CD4-positive, alpha-beta T cell treated with Interleukin-17A for 4 hours (primary cell): Measurements from ENCODE around the gene CLEC16A.

Experiments
- DNase-seq: peaks from one replicate; pipeline ENCODE4 v3.0.0-alpha.2; 2020; ENCODE audit warnings: mixed read lengths

CLEC16A gene

GRCh38 chr16:11066261-11066870, 122.0 kb downstream of the CLEC16A start:
- DNase-seq, result no peak

GRCh38 chr16:11067266-11067665, 122.9 kb downstream of the CLEC16A start:
- DNase-seq, result no peak

GRCh38 chr16:11067697-11068141, 123.4 kb downstream of the CLEC16A start:
- DNase-seq, result no peak

- no peak for DNase-seq
These were observed 127.5 kb downstream of the CLEC16A start for GRCh38 chr16:11071829-11072228.

DNA sequence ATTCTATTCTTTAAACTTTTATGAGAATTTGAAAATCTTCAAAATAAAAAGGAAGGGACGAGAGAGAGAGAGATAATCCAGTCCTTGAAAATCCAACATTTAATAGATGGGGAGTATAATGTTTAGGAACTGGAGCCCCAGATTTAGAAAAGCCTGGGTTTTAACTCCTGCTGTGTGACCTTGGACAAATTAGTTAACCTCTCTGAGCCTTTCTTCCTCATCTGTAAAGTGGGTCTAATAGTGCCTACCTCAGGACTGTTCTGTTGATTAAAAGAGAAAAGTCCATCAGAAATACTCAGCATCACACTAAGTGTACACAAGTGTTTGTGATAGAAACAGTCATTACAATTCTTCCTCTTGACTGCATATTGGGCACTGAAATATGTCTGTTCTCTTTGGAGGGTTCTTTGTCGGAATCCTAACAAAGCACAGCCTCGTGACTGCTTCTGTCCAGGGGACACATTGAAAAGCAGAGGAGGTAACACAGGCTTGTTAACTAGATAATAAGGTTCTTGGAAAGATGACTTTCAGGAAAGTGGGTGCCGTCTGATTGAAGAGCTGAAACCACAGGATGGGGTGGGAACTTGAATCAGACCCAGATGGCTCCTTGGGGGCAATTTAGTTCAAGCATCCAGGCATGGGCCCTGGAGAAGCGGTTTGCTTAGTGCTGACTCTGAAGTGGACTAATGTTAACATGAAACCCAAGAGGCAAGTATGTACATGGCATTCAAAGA, 128.2 kb downstream of the CLEC16A start:
- no peak for DNase-seq

GRCh38 chr16:11073407-11073999, 129.1 kb downstream of the CLEC16A start:
- DNase-seq, result no peak

- no peak for DNase-seq
These were observed 129.8 kb downstream of the CLEC16A start for GRCh38 chr16:11074131-11074530.

DNA sequence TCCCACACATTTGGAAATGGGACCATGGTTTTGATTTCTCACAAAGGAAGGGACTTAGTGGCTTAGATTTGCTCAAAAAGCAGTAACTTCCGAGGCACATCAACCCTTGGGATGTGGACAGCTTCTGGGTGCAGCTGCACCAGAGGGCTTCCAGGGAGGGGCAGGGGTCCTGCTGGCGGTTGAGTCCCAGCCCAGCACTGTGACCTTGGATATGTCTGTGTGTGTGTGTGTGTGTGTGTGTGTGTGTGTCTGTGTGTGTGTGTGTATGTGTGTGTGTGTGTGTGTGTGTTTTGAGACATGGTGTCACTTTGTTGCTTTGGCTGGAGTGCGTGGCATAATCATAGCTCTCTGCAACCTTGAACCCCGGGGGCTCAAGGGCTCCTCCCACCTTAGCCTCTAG, 130.8 kb downstream of the CLEC16A start:
- DNase-seq, result no peak

GRCh38 chr16:11076259-11077018, 132.1 kb downstream of the CLEC16A start:
- DNase-seq, result peak; percentile 29

- DNase-seq, result no peak
These were observed 134.6 kb downstream of the CLEC16A start for GRCh38 chr16:11078812-11079459.

DNA sequence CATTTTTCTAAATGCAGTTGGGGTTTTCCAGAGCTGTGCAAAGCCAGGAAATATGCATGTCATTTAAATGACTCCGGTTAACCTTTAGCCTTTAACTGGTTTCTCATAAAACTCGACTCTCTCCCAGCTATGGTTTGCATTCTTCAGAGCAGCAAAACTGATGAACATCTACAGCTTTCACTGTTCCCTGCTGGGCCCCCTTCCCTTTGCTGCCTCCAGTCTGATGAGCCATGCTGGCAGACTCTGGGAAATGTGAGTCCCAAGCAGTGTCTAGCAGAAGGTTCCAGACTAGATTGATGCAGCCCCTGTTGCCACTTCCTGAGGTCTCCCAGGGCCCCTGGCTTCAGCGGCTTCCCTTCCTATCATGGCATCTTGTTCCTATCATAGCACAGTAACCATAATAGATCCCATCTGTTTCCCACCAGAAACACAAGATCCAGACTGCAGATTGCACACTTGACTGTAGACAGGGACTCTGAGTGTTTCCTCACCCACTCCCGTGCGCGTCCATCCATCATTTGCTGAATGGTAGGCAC, 135.4 kb downstream of the CLEC16A start:
- DNase-seq, result no peak

GRCh38 chr16:11080327-11080967, 136.1 kb downstream of the CLEC16A start:
- no peak for DNase-seq

DNA sequence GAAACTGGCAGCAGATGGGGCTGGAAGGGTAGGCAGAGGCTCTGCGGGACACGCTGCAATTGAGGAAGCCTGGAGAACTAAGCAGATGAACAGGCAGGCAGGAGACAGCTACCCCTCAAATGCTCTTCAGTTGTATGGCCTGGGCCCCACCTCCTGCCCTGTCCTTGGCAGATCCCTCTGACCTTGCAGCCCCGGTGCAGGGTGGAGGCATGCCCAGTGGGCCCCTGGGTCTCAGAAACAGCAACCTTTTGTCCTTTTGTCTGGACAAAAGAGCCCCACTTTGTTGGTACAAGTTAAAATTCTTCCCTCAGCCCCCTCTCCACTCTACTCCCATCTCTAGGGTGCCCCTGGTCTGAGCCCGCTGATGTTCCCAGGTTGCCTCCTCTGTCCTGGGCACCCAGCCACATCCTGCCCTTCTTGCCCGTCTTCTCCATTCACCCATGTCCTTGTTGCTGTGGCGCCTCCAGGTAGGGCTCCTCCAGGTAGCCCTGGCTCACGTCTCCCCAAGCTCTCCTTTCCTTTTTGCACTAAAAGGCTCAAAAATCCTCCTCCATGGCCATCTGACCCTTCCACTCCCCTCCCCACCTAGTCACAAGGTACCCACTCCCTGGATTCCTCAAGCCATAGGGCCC, 136.8 kb downstream of the CLEC16A start:
- no peak for DNase-seq

GRCh38 chr16:11082108-11082859, 137.9 kb downstream of the CLEC16A start:
- no peak for DNase-seq

- DNase-seq, result no peak
These were observed 138.6 kb downstream of the CLEC16A start for GRCh38 chr16:11082860-11083388.

DNA sequence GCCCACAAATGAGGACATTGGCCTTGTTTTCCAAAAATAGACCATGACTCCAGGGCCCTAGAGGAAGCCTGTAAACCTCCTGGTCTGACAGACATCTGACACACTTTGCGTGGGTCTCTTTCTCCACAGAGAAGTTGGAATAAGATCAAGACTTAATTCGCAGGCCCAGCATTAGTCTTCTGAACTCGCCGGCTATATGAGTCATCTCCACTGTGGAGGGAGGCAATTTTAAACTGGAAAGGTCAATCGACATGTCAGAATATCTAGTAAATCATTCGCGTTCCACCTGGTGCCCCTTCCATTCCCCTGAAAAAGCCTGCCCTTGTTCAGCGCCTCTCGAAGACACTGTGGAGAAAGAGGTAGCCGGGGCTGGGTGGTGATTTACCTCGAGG, 140.1 kb downstream of the CLEC16A start:
- no peak for DNase-seq

GRCh38 chr16:11084876-11085485, 140.6 kb downstream of the CLEC16A start:
- DNase-seq, result no peak

DNA sequence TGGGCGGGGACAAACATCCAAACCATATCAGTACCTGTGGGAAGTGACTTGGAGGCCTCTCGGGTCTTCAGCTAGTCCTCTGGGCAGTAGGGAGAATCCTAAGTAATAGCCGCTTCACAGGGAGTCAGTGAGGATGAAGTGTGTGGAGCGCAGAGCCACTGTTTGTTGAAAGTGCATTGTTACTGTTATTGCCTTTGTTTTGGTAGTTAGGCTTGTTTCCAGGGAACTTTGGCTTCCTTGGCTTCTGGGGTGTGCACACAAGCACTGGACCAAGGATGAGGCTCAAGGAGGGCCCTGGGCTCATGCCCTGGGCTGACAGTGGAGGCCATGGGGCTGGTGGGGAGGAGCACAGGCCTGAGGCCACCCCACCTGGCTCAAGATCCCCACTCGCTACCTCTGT, 141.6 kb downstream of the CLEC16A start:
- no peak for DNase-seq

GRCh38 chr16:11087691-11088073, 143.3 kb downstream of the CLEC16A start:
- no peak for DNase-seq

DNA sequence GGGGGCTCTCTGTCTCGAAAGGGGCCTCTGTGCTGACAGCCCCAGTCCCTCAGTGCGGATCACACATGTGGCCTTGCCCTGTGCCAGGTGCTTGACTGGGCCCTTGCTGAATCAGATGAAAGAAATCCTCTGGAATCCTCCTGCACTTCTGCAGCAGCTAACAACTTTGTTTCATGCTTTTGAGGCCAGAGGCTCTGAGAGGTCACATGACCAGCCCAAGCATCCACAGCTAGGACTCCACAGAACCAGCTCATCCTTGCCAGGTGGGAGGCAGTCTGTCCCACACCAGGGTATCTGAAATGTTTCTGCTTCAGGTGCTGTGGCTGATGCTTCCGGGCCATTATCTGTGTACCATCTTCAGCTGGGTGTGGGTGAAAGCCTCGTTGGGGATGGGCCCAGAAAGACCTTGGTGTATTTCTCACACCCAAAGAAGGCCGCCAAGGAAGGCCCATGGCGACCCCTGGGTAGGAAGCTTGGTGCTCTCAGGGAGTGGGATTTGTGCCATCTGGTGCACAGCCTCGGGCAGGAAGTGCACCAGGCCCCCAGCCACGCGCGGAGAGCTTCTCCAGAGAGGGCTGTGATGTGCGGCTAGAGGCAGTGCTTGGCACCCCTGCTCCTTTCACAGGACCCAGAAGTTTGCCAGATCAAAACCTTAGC, 143.8 kb downstream of the CLEC16A start:
- peak; percentile 35 for DNase-seq
